Stimulated activated CD8-positive, alpha-beta memory T cell treated with anti-CD3 and anti-CD28 coated beads, Interleukin-15, amount 100 ng/mL, for 4 hours (primary cell): ENCODE results near the gene ZNF789.

ENCODE experiments used
- DNase-seq, 2 donors: peaks; one replicate each; pipeline ENCODE4 v3.0.0-alpha.2; 2020; ENCODE audit warnings: low read depth in 2 of 2

ZNF789 gene

GRCh38 chr7:99504603-99505323 lies 32.1 kb downstream of the ZNF789 start, which contains the start of gene ZKSCAN5:
Gene ZKSCAN5 (plus strand): TSS chr7:99504662. CDS start chr7:99506045, 1,383 bp downstream.
- DNase-seq, result peak; percentile 91 to 94

GRCh38 chr7:99505324-99505662 lies 32.6 kb downstream of the ZNF789 start:
- no peak for DNase-seq

- no peak for DNase-seq
These were observed 41.4 kb downstream of the ZNF789 start for GRCh38 chr7:99514050-99514449.

GRCh38 chr7:99521399-99521798 lies 48.7 kb downstream of the ZNF789 start:
- DNase-seq, result no peak

GRCh38 chr7:99525713-99526440 lies 53.2 kb downstream of the ZNF789 start:
- peak in 1 of 2 donors; percentile 5 for DNase-seq

- DNase-seq, result no peak
These were observed 58.7 kb downstream of the ZNF789 start for GRCh38 chr7:99531354-99531765.

GRCh38 chr7:99535667-99536066 lies 63.0 kb downstream of the ZNF789 start:
- no peak for DNase-seq
